Thyroid gland (tissue), 4 donors: ENCODE data around the gene HS6ST3.

Experiments used
- POLR2A ChIP-seq, 2 donors: fragments of 450-650 bp; IDR thresholded peaks; one replicate each; pipeline ENCODE4 v1.6.1; 2017; ENCODE audit warnings: antibody characterized with exemption in 2 of 2, mild to moderate bottlenecking in 2 of 2, moderate library complexity in 1 of 2
- TF ChIP-seq, protein P1 (sequence below), 6 experiments: fragments of 200-600 bp in 3 of 6; fragments of 450-650 bp in 3 of 6; sonication (generic) in 3 of 6; IDR thresholded peaks; one replicate each; pipeline ENCODE4 v1.5.1; 2016 to 2019; ENCODE audit warnings: antibody characterized with exemption in 6 of 6, mild to moderate bottlenecking in 2 of 6, inconsistent platforms in 1 of 6, moderate library complexity in 1 of 6

- TF ChIP-seq, protein P1, sequence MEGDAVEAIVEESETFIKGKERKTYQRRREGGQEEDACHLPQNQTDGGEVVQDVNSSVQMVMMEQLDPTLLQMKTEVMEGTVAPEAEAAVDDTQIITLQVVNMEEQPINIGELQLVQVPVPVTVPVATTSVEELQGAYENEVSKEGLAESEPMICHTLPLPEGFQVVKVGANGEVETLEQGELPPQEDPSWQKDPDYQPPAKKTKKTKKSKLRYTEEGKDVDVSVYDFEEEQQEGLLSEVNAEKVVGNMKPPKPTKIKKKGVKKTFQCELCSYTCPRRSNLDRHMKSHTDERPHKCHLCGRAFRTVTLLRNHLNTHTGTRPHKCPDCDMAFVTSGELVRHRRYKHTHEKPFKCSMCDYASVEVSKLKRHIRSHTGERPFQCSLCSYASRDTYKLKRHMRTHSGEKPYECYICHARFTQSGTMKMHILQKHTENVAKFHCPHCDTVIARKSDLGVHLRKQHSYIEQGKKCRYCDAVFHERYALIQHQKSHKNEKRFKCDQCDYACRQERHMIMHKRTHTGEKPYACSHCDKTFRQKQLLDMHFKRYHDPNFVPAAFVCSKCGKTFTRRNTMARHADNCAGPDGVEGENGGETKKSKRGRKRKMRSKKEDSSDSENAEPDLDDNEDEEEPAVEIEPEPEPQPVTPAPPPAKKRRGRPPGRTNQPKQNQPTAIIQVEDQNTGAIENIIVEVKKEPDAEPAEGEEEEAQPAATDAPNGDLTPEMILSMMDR (IDR thresholded peaks at IDR 0.05), result no peak
- no peak for TF ChIP-seq POLR2A (IDR thresholded peaks at IDR 0.05)
These were observed 673.0 kb downstream of the HS6ST3 start for GRCh38 chr13:96762876-96763275.
